GM18907 (cell line): ENCODE data around the gene NSL1.
"Not testable (repeated sequence)": the region's sequence is repeated elsewhere in the genome, so short reads cannot be mapped to it uniquely, and the experiment has no call there.

Source experiments
- ATAC-seq: cut with Tn5 transposase; IDR thresholded peaks from one replicate; pipeline ENCODE4 v1.9.1; 2021; ENCODE audit warnings: mild to moderate bottlenecking, moderate library complexity; ENCODE audit not compliant: unreplicated experiment

Gene NSL1

DNA sequence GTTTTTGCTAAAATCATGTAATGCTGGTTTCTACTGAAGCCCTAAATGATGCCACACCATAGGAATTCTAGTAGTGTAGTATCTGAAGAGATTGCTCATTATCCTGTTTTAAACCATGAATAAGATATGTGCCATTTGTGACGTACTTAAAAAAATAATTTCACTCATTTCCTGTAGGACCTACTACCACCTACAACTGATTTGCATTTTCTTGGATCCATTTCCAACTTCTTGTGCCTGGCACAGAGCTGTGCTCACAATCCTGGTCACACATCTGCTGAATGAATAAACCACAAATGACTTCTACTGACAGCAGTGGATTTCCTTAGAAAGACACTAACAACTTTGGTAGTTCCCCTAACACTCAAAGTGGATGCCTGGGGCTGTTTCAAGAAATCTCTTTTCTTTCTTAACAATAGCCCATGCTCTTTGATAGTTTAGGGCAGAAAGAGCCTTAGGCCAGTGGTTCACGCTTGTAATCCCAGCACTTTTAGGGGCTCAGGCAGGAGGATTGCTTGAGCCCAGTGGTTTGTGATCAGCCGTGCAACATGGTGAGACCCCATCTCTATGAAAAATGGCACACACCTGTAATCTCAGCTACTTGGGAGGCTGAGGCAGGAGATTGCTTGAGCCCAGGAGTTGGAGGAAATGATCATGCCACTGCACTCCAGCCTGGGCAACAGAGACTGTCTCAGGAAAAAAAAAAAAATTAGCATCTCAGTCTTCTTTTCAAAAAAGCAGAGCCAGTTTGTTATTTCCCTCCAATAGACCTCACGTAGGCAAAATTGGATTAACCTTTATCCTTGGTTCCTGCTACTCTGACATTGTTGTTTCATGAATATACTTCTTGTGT, 78.9 kb downstream of the NSL1 start:
- ATAC-seq: no peak

DNA sequence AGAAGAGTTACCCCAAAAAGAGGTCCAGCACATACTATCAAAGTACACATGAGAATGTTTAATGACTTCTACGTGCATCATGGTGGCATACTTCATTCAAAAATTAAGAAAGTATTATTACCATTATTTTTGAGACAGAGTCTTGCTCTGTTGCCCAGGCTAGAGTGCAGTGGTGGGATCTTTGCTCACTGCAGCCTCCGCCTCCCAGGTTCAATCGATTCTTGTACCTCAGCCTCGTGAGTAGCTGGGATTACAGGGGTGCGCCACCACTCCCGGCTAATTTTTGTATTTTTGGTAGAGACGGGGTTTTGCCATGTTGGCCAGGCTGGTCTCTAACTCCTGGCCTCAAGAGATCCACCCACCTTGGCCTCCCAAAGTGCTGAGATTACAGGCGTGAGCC, 79.6 kb downstream of the NSL1 start:
- ATAC-seq: not testable (repeated sequence)

DNA sequence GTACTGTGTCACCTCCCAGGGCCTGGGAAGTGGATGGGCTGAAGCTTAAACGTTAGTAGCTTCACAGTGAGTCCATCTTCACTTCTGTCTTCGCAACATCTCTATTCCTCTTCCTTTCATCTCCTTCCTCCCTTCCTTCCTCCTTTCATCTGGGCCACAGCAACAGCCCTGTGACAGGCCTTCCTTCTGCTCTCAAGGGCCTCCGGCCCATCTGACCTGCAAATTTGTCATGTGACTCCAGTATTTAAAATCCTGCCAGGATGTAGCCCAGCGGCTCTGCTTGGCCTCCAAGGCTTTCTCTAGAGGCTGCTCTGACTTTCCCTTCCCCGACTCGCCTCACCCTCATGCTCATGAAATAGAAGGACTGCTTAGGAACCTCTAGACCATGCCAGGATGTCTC, 81.0 kb downstream of the NSL1 start:
- no peak for ATAC-seq

DNA sequence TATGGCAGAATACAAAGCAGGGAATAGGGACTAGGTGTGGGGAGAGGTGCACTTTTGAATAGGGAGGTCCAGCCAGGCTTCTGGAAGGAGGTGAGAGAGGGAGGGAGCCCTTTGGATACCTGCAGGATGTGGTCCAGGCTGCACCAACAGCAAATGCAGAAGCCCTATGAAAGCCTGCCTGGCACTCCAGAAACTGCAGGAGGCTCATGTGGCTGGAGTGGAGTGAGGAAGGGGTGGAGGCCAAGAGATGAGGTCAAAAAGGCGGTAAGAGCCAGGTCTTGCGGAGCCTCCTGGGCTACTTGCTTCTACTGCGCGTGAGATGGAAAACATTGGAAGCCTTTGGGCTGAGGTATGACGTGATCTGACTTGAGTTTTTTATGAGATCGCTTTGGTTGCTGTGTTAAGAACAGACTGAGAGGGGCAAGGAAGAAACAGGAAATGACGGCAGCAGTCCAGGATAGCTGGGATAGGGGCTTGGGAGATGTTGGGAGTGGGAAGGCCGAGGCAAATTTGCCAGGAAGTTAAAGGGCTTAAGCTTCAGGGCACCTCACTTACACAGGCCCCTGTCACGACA, 87.5 kb downstream of the NSL1 start:
- no peak for ATAC-seq

DNA sequence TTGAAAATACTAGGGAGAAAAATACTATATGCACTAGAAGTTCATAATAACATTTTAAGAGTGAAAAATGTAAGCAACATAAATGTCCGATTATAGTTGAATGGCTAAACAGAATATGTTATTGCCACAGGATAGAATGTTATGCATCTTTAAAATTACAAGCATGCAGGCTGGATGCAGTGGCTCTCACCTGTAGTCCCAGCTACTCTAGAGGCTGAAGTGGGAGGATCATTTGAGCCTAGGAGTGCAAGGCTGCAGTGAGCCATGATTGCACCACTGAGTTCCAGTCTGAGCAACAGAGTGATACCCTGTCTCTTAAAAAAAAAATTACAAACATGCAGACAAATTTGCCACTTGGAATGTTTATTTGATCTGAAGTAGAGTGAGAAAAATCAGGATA, 88.9 kb downstream of the NSL1 start:
- ATAC-seq: no peak

DNA sequence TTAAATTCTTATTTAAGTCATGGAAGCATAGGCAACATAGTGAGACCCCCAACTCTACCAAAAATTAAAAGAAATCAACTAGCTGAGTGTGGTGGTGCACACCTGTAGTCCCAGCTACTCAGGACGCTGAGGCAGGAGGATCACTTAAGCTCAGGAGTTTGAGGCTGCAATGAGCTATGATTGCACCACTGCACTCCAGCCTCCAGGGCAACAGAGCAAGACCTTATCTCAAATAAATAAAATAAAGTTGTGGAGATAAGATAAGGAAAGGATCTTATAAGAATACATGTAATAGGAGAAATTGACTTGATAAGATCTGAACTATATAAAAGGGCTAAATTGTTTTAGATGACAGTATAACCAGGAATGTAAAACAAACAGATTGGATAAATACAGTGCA, 89.7 kb downstream of the NSL1 start:
- ATAC-seq: no peak

DNA sequence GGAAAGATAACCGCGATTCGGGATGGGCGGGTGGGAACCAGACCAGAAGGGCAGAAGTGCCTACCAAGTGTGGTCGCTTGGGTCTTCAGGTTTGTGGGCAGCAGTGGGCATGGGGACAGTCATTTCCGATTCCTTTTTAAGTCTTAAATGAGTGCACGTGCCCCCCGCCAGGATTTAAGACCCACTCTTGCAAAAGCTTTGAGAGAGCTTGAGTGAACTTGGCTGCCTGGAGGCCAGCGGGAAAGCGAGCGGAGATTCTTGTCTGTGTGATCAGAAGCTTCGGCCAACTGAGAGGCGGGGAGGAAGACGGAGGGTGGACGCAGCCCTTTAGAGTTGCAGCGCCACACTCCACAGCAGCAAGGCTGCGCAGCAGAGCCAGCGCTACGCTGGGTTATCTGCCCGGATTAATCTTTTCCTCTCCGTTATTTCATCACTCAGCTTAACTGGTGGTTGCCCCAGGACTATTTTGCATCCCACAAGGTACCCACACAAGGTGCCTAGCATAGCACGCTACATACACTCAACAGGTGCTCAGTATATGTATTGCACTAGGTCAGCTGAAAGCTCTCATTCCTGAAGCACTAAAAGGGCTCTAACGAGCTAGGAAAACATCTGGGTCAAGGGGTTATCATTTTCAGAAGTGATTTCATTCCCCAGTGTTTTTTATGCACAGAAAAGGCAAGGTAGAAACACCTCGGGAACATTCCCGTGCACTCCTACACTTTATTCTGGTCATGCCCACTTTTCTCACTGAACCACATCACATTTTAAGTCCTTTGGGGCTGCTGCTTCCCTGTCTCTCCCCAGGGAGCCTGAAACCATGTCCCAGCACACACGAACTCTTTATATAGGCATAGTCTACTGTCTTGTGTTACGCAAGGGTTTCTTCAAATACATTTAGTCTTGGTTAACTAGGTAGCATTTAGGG, 90.4 kb downstream of the NSL1 start:
- ATAC-seq: peak; percentile 37

DNA sequence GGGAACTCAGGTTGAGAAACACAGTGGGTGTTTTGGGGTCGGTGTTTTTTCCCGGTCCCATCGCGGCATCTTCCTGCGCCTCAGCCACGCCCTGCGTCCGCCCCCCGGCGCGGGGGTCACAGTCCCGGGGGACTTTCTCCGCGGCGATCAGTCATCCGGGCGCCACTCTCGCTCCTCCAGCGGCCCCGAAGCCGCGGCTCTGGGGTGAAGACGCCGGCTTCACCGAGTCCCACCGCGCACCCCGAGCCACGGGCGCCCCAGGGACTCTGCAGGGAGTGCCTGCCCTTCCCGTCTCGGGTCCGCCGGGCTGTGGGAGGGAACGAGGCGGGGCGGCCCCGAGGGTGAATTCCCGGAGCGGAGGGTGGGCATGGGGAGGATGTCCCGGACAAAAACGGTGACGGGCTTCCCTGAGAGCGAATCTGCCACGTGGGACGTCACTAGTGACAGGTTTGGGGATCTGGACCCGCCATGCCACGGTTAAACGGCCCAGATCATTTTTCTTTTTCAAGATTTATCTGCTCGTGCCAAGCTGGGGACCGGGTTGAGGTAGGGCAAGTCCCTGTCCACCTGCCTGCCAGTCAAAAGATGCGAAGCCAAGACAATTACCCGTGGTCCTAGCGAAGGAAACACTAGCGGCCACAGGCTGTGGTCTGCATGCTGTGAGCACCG, 91.2 kb downstream of the NSL1 start:
- peak; percentile 44 for ATAC-seq

DNA sequence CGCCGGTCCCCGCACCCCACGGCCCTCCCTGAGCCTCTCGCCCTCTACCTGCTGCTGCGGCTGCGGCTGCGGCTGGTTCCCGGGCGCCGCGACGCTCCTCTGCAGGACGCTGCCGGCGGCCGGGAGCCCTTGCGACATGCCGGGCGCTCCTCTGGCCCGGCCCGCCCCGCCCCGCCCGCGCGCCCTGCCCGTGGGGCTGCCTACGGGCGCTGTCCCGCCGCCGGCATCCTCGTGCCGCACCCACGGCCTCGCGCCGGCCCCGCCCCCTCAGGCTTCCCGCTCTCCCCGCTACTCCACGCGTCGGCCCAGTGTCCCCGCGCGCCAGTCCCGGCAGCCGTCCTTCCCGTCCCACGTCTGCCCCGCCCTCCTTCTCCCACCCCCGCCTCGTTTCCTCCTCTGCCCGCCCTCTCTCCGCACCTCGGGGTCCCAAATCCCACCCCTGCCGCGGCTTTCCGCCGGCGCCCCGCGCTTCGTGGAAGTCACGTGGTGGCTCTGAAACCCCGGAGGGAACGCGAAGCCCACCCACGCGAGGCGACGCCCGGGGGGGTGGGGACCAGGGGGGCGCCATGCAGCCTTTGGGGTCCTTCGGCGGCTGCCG, 91.9 kb downstream of the NSL1 start, which contains the start of gene BATF3:
Gene BATF3 (minus strand): TSS at position 216 of the 598 bp plus-strand sequence. CDS start 78 bp downstream, at position 138.
- ATAC-seq: peak; percentile 27

DNA sequence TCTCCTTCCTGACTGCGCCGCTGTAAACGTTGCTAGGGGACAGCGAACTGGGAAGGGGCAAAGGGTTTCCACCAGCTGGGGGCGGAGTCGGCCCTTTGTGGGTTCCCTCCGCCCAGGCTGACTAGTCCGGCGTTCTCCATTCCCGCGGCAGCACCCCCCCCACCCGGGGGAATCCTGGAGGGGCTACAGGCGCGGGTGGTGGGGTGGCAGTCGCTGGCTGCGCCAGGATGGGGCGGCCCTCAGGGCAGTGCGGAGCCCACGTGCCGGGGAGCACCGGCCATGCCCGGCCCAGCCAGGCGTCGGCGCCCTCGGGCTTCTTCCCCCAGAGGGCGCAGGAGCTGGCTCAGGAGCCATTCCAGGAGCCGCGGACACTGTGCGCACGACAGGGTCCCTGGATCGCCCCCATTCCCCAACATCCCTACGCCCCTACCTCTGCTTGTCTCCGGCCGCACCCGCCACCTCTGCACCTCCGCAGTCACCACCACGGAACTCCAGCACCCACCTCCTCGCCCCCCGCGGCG, 92.4 kb downstream of the NSL1 start:
- ATAC-seq: peak; percentile 61

DNA sequence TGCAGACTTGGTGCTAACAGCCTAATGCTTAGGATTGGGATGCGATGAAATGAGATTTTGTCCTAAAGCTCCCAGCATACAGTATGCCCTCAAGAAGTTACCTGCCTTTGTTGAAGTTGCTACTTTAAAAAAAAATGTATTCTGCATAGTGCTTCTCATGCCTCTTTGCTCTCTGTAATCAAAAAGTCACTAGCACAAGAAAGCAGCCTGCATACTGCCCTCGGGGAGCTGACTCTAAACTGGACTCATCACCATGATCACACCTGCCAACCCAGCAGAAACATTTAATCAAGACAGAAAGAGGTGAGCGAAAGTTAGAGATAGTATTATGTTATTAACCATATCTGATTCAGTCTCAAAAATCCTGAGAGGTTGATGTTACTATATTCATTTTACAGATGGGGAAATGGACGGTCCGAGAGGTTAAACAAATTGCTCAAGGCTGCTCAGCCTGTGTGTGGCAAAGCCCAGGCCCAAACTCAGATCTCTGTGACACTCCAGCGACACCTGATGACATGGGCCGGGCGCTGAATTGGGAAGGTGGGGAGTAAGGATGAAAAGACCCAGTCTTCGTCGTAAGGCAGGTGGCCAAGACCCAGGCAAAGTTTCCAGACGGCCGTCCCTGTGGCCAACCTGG, 93.0 kb downstream of the NSL1 start:
- no peak for ATAC-seq

DNA sequence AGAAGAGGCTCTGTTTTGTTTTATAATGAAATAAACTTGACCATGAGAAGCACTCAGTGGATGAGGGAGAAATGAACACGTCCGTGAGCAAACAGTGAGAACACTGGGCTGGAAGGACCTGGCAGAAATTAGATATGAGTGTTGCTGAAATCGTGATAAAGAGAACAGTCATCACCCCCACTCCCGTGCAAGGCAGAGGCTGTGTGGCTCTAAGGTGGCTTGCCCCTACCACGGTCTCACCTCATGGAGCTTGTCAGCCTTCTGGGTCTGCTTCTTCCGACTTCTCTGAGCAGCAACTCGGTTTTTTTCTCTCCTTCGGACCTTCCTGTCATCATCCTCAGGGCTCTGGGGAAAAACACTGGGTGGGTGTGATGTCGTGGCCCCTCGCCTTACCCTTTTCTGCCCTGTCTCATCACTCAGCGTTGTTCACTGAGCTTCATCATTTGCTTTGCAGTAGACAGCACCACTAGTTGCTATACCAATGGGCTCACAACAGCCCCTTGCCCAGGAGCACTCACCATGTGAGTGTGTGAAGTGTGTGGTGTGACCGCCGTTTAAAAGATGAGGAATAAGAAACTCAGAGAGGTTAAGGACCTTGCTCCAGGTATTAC, 94.8 kb downstream of the NSL1 start:
- ATAC-seq: no peak

DNA sequence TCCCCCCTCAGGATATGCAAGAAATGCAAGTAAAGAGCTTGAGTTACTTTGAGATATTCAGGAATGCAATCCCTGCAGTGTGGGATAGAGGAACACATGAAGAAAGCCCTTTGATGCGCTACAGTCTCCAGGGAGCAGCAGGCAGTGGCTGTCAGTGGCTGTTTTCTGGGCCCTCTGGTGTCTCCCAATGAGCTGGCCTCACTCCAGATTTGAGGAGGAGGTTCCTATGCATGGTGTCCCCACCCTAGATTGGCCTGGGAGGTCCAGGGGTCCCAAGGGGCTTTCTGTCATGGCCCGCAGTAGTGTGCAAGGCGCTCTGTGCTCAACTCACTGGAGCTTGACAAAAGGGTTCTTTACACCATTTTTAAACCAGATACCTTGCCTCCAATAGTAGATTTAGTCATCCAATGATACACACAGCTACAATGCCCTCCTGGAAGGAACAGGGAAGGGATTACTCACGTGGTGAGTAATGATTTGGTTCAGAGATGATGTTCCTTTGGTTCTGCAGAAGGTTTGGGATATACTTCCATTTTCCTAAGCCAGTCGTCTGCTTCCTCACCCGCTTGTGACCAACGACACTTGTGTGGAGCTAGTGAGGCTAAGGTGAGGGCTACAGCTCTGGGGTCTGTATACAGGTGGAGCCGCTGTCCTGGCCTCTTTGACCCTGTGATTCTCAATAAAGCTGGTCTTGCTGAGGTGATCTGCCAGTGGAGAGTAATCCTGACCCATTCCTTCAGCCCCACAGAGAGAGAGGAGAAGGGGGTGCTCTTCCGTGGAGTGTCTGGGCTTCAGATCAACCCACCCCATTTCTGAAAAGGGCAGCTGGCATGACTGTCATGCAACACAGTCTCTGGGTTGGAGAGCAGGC, 98.6 kb downstream of the NSL1 start:
- ATAC-seq: no peak

DNA sequence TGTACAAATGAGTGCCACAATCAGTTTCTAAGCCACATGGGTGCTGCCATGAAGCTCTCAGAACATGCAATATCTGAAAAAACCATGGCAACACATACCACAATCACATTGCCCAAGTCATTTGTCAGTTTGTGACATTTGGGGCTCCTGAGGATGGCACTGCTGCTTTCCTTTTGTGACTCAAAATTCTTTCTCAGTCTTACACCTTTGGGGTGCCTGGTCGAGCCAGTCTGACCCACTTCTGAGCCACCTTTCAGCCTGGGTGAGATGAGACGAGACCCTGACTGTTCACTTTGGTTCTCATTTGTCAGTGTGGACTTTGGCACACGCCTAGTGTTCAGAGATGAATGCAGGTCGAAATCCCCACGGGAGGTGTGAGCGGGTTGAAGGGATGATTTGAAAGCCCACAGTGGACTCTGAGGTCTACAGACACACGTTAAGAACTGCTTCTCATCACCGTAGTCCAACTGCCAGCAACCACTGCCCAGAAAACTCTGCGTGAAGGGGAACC, 100.0 kb downstream of the NSL1 start:
- peak; percentile 78 for ATAC-seq

DNA sequence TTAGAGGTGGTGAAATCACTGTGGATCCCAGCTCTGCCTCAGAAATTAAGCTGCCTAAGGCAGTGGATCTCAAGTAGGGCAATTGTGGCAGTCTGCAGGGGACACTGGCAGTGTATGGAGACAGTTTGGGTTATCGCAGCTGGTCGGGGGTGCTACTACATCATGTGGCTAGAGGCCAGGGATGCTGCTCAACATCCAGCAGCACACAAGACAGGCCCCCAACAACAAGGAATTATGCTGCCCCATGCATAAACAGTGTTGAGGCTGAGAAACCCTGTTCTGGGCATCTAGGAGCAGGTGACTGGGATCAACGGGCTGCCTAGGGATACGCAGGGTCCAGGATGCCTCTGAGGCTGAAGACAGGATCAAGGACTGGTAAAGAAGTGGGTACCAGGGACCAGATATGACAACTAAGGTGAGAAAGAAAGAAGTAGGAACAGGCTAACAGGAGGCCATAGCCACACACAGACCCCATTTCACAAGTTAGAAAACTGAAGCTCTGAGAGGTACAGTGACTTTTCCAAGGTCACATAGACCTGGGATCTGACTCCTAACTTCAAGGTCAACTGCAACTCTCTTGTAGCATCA, 100.7 kb downstream of the NSL1 start:
- ATAC-seq: no peak

DNA sequence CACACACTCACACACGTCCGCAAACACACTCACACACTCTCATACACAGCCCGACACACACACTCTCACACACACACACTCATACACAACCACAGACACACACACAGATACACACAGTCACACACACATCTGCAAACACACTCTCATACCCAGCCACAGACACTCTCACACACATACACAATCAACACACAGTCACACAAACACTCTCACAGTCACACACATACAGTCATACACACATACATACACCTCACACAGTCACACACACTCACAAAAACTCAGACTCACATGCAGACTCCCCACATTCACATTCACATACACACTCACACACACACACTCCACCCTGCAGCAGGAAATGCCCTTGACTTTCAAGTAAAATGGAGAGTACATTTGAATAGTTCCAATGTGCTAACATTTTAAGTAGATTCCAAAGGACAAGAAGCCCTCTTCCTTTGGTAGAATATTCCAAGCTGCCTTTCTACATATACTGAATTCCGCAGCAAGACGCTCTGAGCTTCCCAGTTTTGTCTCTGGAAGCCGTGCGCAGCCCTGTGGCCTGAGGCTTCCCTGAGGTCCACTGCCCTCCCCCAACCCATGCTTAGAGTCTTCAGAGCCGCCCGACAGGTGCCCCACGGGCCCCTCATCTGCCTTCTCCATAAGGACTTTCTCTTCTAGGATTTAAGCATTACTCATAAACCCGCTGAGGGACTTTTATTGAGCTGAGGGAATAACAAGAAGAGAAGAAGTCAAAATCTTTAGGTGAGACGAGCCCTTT, 101.6 kb downstream of the NSL1 start:
- no peak for ATAC-seq

DNA sequence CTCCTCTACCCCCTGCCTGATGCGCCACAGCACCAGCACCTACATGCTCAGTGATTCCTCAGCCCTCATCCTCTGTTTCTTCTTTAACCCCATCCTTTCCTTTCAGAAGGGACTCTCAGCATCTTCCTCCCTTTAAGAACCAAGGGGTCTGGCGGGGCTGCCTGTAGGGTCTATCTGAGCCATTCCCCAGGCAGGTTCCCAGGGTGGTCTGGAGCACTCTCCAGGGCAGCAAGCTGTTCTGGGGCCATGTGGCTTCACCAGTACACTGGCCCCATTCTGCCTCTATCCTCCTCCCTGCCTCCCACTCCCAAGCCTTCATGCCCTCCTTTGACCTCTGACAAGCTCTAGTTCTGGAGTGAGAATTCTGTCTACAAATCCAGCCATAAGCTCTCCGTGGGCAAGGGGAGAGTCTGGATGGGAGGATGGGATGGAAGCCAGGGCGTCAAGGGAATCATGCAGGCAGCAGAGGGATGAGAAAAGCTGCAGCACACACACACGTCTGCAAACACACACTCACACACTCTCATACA, 102.3 kb downstream of the NSL1 start:
- no peak for ATAC-seq
